ENCODE results near the gene RCC2. TPM values are rescaled to one million over a fixed set of nuclear protein-coding genes. Genes with fewer than 3 reads are reported as not detected.
"Not testable (repeated sequence)": the region's sequence is repeated elsewhere in the genome, so short reads cannot be mapped to it uniquely, and the experiment has no call there.

The RCC2 gene
- polyA plus RNA-seq, 1 of the 3 experiments (the other 2 are of a cell fraction), result 53.8 TPM

- TF ChIP-seq FOXJ3 (CRISPR knock-in tag; IDR thresholded peaks at IDR 0.05) (no peak), GATA2 (CRISPR knock-in tag; IDR thresholded peaks at IDR 0.05) (no peak)
Measured at GRCh38 chr1:17452686-17453085, 13.2 kb upstream of the RCC2 start (continued).

- H4K20me1 ChIP-seq (ENCODE audit: insufficient read depth); H3K27ac ChIP-seq (ENCODE audit: low read depth in 2 of 2, low read length in 1 of 2); H3K4me3 ChIP-seq (ENCODE audit: low read depth in 2 of 2, low read length in 1 of 2); H3K9me3 ChIP-seq; H3K4me2 ChIP-seq; DNase-seq; H3K36me3 ChIP-seq (replicated peaks in 1 of 2; ENCODE audit: control insufficient read depth in 1 of 2, insufficient read depth in 2 of 2, low read length in 1 of 2); H3F3A ChIP-seq (replicated peaks; ENCODE audit: insufficient read depth); H3K4me1 ChIP-seq (ENCODE audit: control insufficient read depth in 1 of 2, insufficient read depth in 2 of 2, low read depth in 1 of 2, low read length in 1 of 2); H3K9ac ChIP-seq; H3K27me3 ChIP-seq (ENCODE audit: insufficient read depth); H2AFZ ChIP-seq (ENCODE audit: low read depth); H3K79me2 ChIP-seq (ENCODE audit: insufficient read depth); H3K9me2 ChIP-seq; POLR2A ChIA-PET: not testable (repeated sequence)
- CTCF ChIA-PET, result interaction anchor here (0.7 to 4.8 kb wide), 5 partner anchors 12 to 82 kb away, joined by 3 to 35 read pairs (median 3); partner anchors contain the start of gene RCC2
- 66% methylated on average over 10 of the region's 10 CpGs for WGBS (ENCODE audit: low lambda C conversion rate)
Measured at GRCh38 chr1:17452203-17452602, 12.7 kb upstream of the RCC2 start.

- no peak for TF ChIP-seq CTCF (IDR thresholded peaks at IDR 0.05)
- TF ChIP-seq POLR2AphosphoS5 (IDR thresholded peaks at IDR 0.05; ENCODE audit: low read depth, low read length), result no peak
- TF ChIP-seq RXRA (IDR thresholded peaks at IDR 0.05; ENCODE audit: borderline replicate concordance, low read depth), result no peak
- TF ChIP-seq ELF1 (IDR thresholded peaks at IDR 0.05), result no peak
- TF ChIP-seq MEF2A (IDR thresholded peaks at IDR 0.05; ENCODE audit: borderline replicate concordance, low read depth), result no peak
- no peak for TF ChIP-seq EZH2phosphoT487 (IDR thresholded peaks at IDR 0.05; ENCODE audit: borderline replicate concordance, low read depth)
- no peak for TF ChIP-seq RCOR1 (IDR thresholded peaks at IDR 0.05; ENCODE audit: low read length)
- no peak for TF ChIP-seq NRF1 (IDR thresholded peaks at IDR 0.05; ENCODE audit: low read depth, low read length)
- no peak for TF ChIP-seq FOSL2 (IDR thresholded peaks at IDR 0.05; ENCODE audit: borderline replicate concordance, low read depth)
- TF ChIP-seq TAF1 (IDR thresholded peaks at IDR 0.05; ENCODE audit: borderline replicate concordance, low read depth, low read length), result no peak
- TF ChIP-seq REST (IDR thresholded peaks at IDR 0.05; ENCODE audit: low read depth, low read length), result no peak
- no peak for TF ChIP-seq YY1 (IDR thresholded peaks at IDR 0.05; ENCODE audit: low read depth)
- TF ChIP-seq GABPA (IDR thresholded peaks at IDR 0.05; ENCODE audit: low read depth), result no peak
- H3K9me2 ChIP-seq, result no peaks in the 10 kb centered on the region
- no peak overlapping the region for H3K9ac ChIP-seq
- H3K27ac ChIP-seq (ENCODE audit: low read depth in 2 of 2, low read length in 1 of 2), result no peak overlapping the region
- no peaks in the 10 kb centered on the region for H3K27me3 ChIP-seq (ENCODE audit: insufficient read depth)
- H3K4me1 ChIP-seq (ENCODE audit: control insufficient read depth in 1 of 2, insufficient read depth in 2 of 2, low read depth in 1 of 2, low read length in 1 of 2), result no peaks in the 10 kb centered on the region
- no peaks in the 10 kb centered on the region for H4K20me1 ChIP-seq (ENCODE audit: insufficient read depth)
- WGBS (ENCODE audit: low lambda C conversion rate), result 81% methylated on average over 7 of the region's 7 CpGs
- no peaks in the 10 kb centered on the region for H3K79me2 ChIP-seq (ENCODE audit: insufficient read depth)
- no peaks in the 10 kb centered on the region for H3F3A ChIP-seq (replicated peaks; ENCODE audit: insufficient read depth)
- no peaks in the 10 kb centered on the region for H3K9me3 ChIP-seq
- no peak overlapping the region for H3K4me2 ChIP-seq
- ChIA-PET POLR2A (no interaction called here), CTCF (interaction anchor here (0.7 to 4.8 kb wide), 5 partner anchors 11 to 81 kb away, joined by 3 to 35 read pairs (median 3); partner anchors contain the start of gene RCC2)
- no peak for DNase-seq
- H2AFZ ChIP-seq (ENCODE audit: low read depth), result no peak overlapping the region
- no peaks in the 10 kb centered on the region for H3K36me3 ChIP-seq (replicated peaks in 1 of 2; ENCODE audit: control insufficient read depth in 1 of 2, insufficient read depth in 2 of 2, low read length in 1 of 2)
- no peak overlapping the region for H3K4me3 ChIP-seq (ENCODE audit: low read depth in 2 of 2, low read length in 1 of 2)
Measured at GRCh38 chr1:17451731-17452130, 12.3 kb upstream of the RCC2 start.
